Fibroblast of villous mesenchyme (primary cell): Measurements from ENCODE around the gene TCF7L2. TPM values are rescaled to one million over a fixed set of nuclear protein-coding genes. Genes with fewer than 3 reads are reported as not detected.

ENCODE experiments used
- DNase-seq: peaks from one replicate; pipeline ENCODE4 v3.0.0-alpha.2; 2010; ENCODE audit warnings: low read depth
- H3K4me3 ChIP-seq: 2 replicates; pipeline ENCODE4 v1.5.1; 2011; ENCODE audit warnings: low read depth, mild to moderate bottlenecking, low read length
- total RNA-seq: library from RNA; depleted of rRNA; stranded (reverse); fragments of >200 nt; gene quantifications from 2 replicates; pipeline ENCODE4 v1.2.3, GENCODE V29; 2012
- TF ChIP-seq, protein P1 (sequence below): IDR thresholded peaks from 2 replicates; pipeline ENCODE4 v1.5.1; 2012; ENCODE audit warnings: low read depth, mild to moderate bottlenecking, low read length; ENCODE audit not compliant: insufficient read depth

Gene TCF7L2
- total RNA-seq, 1 donor = 12.5 TPM

GRCh38 chr10:113137941-113138685 is 188.1 kb downstream of the TCF7L2 start:
- TF ChIP-seq, protein P1, sequence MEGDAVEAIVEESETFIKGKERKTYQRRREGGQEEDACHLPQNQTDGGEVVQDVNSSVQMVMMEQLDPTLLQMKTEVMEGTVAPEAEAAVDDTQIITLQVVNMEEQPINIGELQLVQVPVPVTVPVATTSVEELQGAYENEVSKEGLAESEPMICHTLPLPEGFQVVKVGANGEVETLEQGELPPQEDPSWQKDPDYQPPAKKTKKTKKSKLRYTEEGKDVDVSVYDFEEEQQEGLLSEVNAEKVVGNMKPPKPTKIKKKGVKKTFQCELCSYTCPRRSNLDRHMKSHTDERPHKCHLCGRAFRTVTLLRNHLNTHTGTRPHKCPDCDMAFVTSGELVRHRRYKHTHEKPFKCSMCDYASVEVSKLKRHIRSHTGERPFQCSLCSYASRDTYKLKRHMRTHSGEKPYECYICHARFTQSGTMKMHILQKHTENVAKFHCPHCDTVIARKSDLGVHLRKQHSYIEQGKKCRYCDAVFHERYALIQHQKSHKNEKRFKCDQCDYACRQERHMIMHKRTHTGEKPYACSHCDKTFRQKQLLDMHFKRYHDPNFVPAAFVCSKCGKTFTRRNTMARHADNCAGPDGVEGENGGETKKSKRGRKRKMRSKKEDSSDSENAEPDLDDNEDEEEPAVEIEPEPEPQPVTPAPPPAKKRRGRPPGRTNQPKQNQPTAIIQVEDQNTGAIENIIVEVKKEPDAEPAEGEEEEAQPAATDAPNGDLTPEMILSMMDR = no peak
- no peak overlapping the region for H3K4me3 ChIP-seq

GRCh38 chr10:113138937-113139585 is 189.0 kb downstream of the TCF7L2 start:
- DNase-seq = peak; percentile 64
- TF ChIP-seq, protein P1 = no peak
- no peak overlapping the region for H3K4me3 ChIP-seq

More at GRCh38 chr10:113137941-113138685, 188.1 kb downstream of the TCF7L2 start:
- no peak for DNase-seq

GRCh38 chr10:113139699-113140098 is 189.7 kb downstream of the TCF7L2 start:
- peak; percentile 30 for DNase-seq
- TF ChIP-seq, protein P1 = peak; percentile 46

GRCh38 chr10:113140143-113141011 is 190.3 kb downstream of the TCF7L2 start:
- no peak overlapping the region for H3K4me3 ChIP-seq
- TF ChIP-seq, protein P1 = no peak
- no peak for DNase-seq

More at GRCh38 chr10:113139699-113140098, 189.7 kb downstream of the TCF7L2 start:
- H3K4me3 ChIP-seq = no peak overlapping the region

GRCh38 chr10:113142601-113143362 is 192.7 kb downstream of the TCF7L2 start:
- H3K4me3 ChIP-seq = no peak overlapping the region
- TF ChIP-seq, protein P1 = no peak

DNA sequence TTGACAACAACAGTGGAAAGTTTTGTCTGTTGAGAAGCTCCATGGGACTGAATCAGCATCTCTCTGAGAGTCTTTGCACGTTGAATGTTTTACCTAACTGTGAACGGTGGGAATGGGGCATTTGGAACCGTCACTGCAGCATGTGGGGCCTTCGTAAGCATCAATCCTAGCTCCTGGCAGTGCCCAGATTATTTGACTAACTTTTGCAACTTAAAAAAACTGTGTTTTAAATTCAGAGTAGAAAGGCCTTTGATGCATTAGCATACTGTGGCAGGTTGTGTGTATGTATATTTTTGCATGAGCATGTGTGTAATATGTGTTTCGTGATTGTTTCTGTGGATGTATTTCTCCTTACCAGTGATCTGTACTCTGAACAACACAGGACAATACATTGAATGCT is 194.5 kb downstream of the TCF7L2 start:
- TF ChIP-seq, protein P1 = no peak
- DNase-seq = no peak
- H3K4me3 ChIP-seq = no peak overlapping the region

More at GRCh38 chr10:113142601-113143362, 192.7 kb downstream of the TCF7L2 start:
- no peak for DNase-seq
